ENCODE measurements around the gene PRSS56. TPM values are rescaled to one million over a fixed set of nuclear protein-coding genes. Genes with fewer than 3 reads are reported as not detected.
"Not testable (repeated sequence)": the region's sequence is repeated elsewhere in the genome, so short reads cannot be mapped to it uniquely, and the experiment has no call there.

The PRSS56 gene
- total RNA-seq, 1 donor from 2014 or later, result not detected

GRCh38 chr2:232562515-232563151 is 42.4 kb downstream of the PRSS56 start:
- intact Hi-C loops (cut with micrococcal nuclease), result no loop called here

- intact Hi-C loops (cut with micrococcal nuclease), result no loop called here
Observed at GRCh38 chr2:232563580-232563979, 43.4 kb downstream of the PRSS56 start.

DNA sequence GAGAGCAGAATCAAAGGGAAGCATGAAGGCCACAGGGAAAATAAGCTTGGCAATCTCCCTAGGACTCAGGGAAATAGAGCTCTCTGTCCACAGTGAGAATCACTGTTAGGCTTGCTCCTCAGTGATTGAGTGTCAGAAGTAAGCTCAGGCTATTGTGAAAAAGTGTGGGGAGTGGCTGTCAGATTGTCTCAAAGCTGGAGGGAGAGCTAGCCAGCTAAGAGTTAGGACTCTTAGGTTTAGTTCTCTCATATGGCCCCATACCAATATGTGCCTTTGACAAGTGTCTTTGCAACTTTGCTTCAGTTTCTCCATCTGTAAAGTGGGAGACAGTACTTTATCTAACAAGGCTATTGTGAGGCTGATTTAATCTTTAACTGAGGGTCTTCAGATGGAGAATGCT is 47.5 kb downstream of the PRSS56 start:
- intact Hi-C loops (cut with micrococcal nuclease), result no loop called here

GRCh38 chr2:232568161-232568560 is 48.0 kb downstream of the PRSS56 start:
- intact Hi-C loops (cut with micrococcal nuclease), result no loop called here

- intact Hi-C loops (cut with micrococcal nuclease), result no loop called here
Observed at GRCh38 chr2:232569541-232569940, 49.4 kb downstream of the PRSS56 start.

DNA sequence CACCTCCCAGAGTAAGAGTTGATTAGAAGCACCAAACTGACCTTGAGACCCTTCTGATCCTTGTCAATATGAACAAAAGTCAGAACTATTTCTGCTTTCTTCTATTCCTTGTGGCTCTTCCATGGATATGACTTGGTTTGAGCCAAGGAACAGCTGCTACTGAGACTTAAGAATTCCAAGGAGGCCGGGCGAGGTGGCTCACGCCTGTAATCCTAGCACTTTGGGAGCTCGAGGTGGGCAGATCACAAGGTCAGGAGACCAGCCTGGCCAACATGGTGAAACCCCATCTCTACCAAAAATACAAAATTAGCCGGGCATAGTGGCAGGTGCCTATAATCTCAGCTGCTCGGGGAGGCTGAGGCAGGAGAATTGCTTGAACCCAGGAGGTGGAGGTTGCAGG is 50.3 kb downstream of the PRSS56 start:
- intact Hi-C loops (cut with micrococcal nuclease), result not testable (repeated sequence)

- intact Hi-C loops (cut with micrococcal nuclease), result no loop called here
Observed at GRCh38 chr2:232571026-232571474, 50.9 kb downstream of the PRSS56 start.

- intact Hi-C loops (cut with micrococcal nuclease), result no loop called here
Observed at GRCh38 chr2:232573042-232573441, 52.9 kb downstream of the PRSS56 start.

GRCh38 chr2:232573771-232574435 is 53.7 kb downstream of the PRSS56 start:
- intact Hi-C loops (cut with micrococcal nuclease), result no loop called here

GRCh38 chr2:232574674-232575403 is 54.7 kb downstream of the PRSS56 start:
- intact Hi-C loops (cut with micrococcal nuclease), result no loop called here

Other genes with a start within 250 kb of the PRSS56 start
- gene ALPP, start 141.6 kb upstream of the PRSS56 start, total RNA-seq, result not detected in 2 replicates
- gene ALPG, start 113.5 kb upstream of the PRSS56 start, total RNA-seq, result not detected in 2 replicates
- gene ALPI, start 64.2 kb upstream of the PRSS56 start, total RNA-seq, result not detected in 2 replicates
- gene ECEL1, start 32.6 kb upstream of the PRSS56 start, total RNA-seq, result not detected in 2 replicates
- not detected in 2 replicates for gene CHRND, start 5.8 kb downstream of the PRSS56 start, total RNA-seq
- not detected in 2 replicates for gene CHRNG, start 19.3 kb downstream of the PRSS56 start, total RNA-seq
- 7.1 and 8.2 TPM in 2 replicates for gene TIGD1, start 30.2 kb downstream of the PRSS56 start, total RNA-seq
- gene EIF4E2, start 30.3 kb downstream of the PRSS56 start, total RNA-seq, result 87.5 and 88.7 TPM in 2 replicates
- gene EFHD1, start 113.2 kb downstream of the PRSS56 start, total RNA-seq, result 0.86 and 1.3 TPM in 2 replicates
- gene GIGYF2, start 176.9 kb downstream of the PRSS56 start, total RNA-seq, result 75.2 and 75.7 TPM in 2 replicates